Gastroesophageal sphincter (tissue), 3 donors: ENCODE results near the gene EME2.

Experiments
- CTCF ChIP-seq, 4 experiments: fragments of 200-600 bp in 2 of 4; fragments of 450-650 bp in 2 of 4; sonication (generic) in 1 of 4; IDR thresholded peaks; one replicate each; pipeline ENCODE4 v1.5.1; 2017 to 2019; ENCODE audit warnings: antibody characterized with exemption in 4 of 4, mild to moderate bottlenecking in 2 of 4, moderate library complexity in 2 of 4
- EP300 ChIP-seq: sonication (generic); formaldehyde crosslinking; IDR thresholded peaks from one replicate; pipeline ENCODE4 v1.6.1; 2017; ENCODE audit warnings: antibody characterized with exemption, mild to moderate bottlenecking
- POLR2A ChIP-seq, 2 donors: fragments of 450-650 bp; IDR thresholded peaks; one replicate each; pipeline ENCODE4 v1.6.1; 2017; ENCODE audit warnings: antibody characterized with exemption in 2 of 2, mild to moderate bottlenecking in 2 of 2, moderate library complexity in 1 of 2
- POLR2AphosphoS5 ChIP-seq: sonication (generic); formaldehyde crosslinking; IDR thresholded peaks from one replicate; pipeline ENCODE4 v1.6.1; 2017; ENCODE audit warnings: antibody characterized with exemption

GRCh38 chr16:1790261-1790610 lies 17.6 kb downstream of the EME2 start:
- TF ChIP-seq CTCF (IDR thresholded peaks at IDR 0.05): no peak
- no peak for TF ChIP-seq POLR2AphosphoS5
- no peak for TF ChIP-seq POLR2A (IDR thresholded peaks at IDR 0.05)
- no peak for TF ChIP-seq EP300
